OCI-LY3 (cell line): ENCODE data around the gene DDX60.

Experiments used
- H2AFZ ChIP-seq: fragments of 200-600, 300-600 bp; shearing (Covaris generic); 2 replicates; pipeline ENCODE4 v1.6.0; 2014; ENCODE audit warnings: antibody characterized with exemption, low read depth, low read length
- H3K27ac ChIP-seq: fragments of 200-600, 300-600 bp; sonication (generic); 2 replicates; pipeline ENCODE4 v1.5.1; 2014; ENCODE audit warnings: mild to moderate bottlenecking, low read length, moderate library complexity, mixed read lengths
- H3K27me3 ChIP-seq: fragments of 200-600, 300-600 bp; sonication (generic); 2 replicates; pipeline ENCODE4 v1.6.1; 2014; ENCODE audit warnings: low read depth, low read length, mixed read lengths
- H3K36me3 ChIP-seq: fragments of 200-600, 300-600 bp; sonication (generic); replicated peaks from 2 replicates; pipeline ENCODE3; 2014; ENCODE audit warnings: low read depth, low read length, mixed read lengths
- H3K4me1 ChIP-seq: fragments of 300-600, 200-600 bp; sonication (generic); 2 replicates; pipeline ENCODE4 v1.6.1; 2014; ENCODE audit warnings: low read length, mixed read lengths
- H3K4me2 ChIP-seq: fragments of 200-600, 300-600 bp; sonication (generic); 2 replicates; pipeline ENCODE4 v1.6.1; 2014; ENCODE audit warnings: low read length, mixed read lengths
- H3K4me3 ChIP-seq: fragments of 300-600, 200-600 bp; sonication (generic); 2 replicates; pipeline ENCODE4 v1.5.1; 2014; ENCODE audit warnings: antibody characterized with exemption, mild to moderate bottlenecking, low read length, moderate library complexity
- H3K79me2 ChIP-seq: fragments of 300-600, 200-600 bp; shearing (Covaris generic); 2 replicates; pipeline ENCODE4 v1.6.1; 2014; ENCODE audit warnings: mild to moderate bottlenecking, low read length, mixed read lengths
- H3K9ac ChIP-seq: fragments of 300-600, 200-600 bp; shearing (Covaris generic); 2 replicates; pipeline ENCODE4 v1.6.0; 2014; ENCODE audit warnings: mild to moderate bottlenecking, low read length, moderate library complexity
- H3K9me3 ChIP-seq: fragments of 200-600, 300-600 bp; shearing (Covaris generic); 2 replicates; pipeline ENCODE4 v1.6.1; 2014; ENCODE audit warnings: low read length, mixed read lengths; ENCODE audit not compliant: insufficient read depth
- H4K20me1 ChIP-seq: fragments of 200-600, 300-600 bp; sonication (generic); 2 replicates; pipeline ENCODE4 v1.6.1; 2016; ENCODE audit warnings: low read length, mixed read lengths; ENCODE audit not compliant: insufficient read depth
- EZH2phosphoT487 ChIP-seq: fragments of 200-600 bp; shearing (Covaris generic); IDR thresholded peaks from 2 replicates; pipeline ENCODE4 v1.6.1; 2018; ENCODE audit warnings: antibody characterized with exemption, mixed run types, low read depth
- TF ChIP-seq, protein P1 (sequence below): fragments of 200-600, 300-600 bp; sonication (generic); IDR thresholded peaks from 2 replicates; pipeline ENCODE4 v1.5.1; 2014; ENCODE audit warnings: antibody characterized with exemption, low read length, low read depth

The DDX60 gene

DNA sequence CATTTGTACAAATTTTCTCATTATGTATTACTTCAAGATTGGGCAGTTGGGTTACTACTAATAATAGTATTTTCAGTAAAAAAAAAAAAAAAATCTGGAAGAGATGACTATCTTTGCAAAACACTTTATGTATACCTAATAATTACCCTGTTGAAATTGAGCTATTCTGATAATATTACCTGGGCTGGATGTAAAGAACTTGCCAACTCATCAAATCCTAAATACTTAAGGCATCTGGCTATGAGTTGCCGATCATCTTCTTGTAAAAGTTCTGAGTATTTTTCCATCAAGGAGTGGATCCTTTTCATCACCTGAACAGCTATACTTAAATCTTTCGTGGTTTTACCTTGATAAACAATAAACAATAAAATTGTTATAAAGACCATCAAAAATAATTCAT is 42.7 kb downstream of the DDX60 start:
- H3K4me3 ChIP-seq, result no peak overlapping the region
- no peaks in the 10 kb centered on the region for H3K79me2 ChIP-seq
- H3K36me3 ChIP-seq, result no peaks in the 10 kb centered on the region
- TF ChIP-seq EZH2phosphoT487, result no peak
- TF ChIP-seq, protein P1, sequence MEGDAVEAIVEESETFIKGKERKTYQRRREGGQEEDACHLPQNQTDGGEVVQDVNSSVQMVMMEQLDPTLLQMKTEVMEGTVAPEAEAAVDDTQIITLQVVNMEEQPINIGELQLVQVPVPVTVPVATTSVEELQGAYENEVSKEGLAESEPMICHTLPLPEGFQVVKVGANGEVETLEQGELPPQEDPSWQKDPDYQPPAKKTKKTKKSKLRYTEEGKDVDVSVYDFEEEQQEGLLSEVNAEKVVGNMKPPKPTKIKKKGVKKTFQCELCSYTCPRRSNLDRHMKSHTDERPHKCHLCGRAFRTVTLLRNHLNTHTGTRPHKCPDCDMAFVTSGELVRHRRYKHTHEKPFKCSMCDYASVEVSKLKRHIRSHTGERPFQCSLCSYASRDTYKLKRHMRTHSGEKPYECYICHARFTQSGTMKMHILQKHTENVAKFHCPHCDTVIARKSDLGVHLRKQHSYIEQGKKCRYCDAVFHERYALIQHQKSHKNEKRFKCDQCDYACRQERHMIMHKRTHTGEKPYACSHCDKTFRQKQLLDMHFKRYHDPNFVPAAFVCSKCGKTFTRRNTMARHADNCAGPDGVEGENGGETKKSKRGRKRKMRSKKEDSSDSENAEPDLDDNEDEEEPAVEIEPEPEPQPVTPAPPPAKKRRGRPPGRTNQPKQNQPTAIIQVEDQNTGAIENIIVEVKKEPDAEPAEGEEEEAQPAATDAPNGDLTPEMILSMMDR, result no peak
- H2AFZ ChIP-seq, result no peak overlapping the region
- H3K27ac ChIP-seq, result no peak overlapping the region
- peaks cover 7% of the 10 kb centered on the region for H3K4me1 ChIP-seq
- H4K20me1 ChIP-seq, result no peaks in the 10 kb centered on the region
- no peak overlapping the region for H3K9ac ChIP-seq
- H3K9me3 ChIP-seq, result no peaks in the 10 kb centered on the region
- H3K4me2 ChIP-seq, result no peak overlapping the region
- no peaks in the 10 kb centered on the region for H3K27me3 ChIP-seq

- H3K9me3 ChIP-seq, result no peaks in the 10 kb centered on the region
- TF ChIP-seq, protein P1, result no peak
- TF ChIP-seq EZH2phosphoT487, result no peak
- no peak overlapping the region for H3K27ac ChIP-seq
These were observed 43.7 kb downstream of the DDX60 start for GRCh38 chr4:168274871-168275270.

DNA sequence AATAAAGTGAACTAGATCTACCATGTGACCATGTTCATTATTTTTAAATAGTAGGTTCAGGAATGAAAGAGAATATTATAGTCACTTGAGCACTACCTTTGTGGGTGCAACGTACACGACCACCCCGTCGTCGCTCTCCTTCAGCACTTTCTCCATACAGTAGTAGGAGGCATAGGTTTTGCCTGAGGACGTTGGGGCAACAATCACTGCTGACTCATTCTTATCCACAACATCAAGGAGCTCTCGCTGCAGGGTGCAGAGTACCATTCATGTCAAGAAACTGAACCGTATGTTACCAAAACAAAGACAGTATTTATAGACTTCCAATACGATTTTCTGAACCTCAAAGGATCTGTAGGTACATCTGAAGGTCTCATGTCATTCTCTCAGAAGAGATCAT is 44.7 kb downstream of the DDX60 start:
- Histone ChIP-seq H3K4me1 (no peaks in the 10 kb centered on the region), H3K4me3 (no peak overlapping the region), H3K9me3 (no peaks in the 10 kb centered on the region), H3K27me3 (no peaks in the 10 kb centered on the region), H3K79me2 (no peaks in the 10 kb centered on the region), H3K4me2 (no peak overlapping the region), H4K20me1 (no peaks in the 10 kb centered on the region), H3K27ac (no peak overlapping the region), H3K9ac (no peak overlapping the region), H3K36me3 (no peaks in the 10 kb centered on the region), H2AFZ (no peak overlapping the region)
- no peak for TF ChIP-seq EZH2phosphoT487
- TF ChIP-seq, protein P1, result no peak

More at GRCh38 chr4:168274871-168275270, 43.7 kb downstream of the DDX60 start:
- no peak overlapping the region for H3K4me3 ChIP-seq
- H3K79me2 ChIP-seq, result no peaks in the 10 kb centered on the region
- H3K27me3 ChIP-seq, result no peaks in the 10 kb centered on the region
- peaks cover 7% of the 10 kb centered on the region for H3K4me1 ChIP-seq
- no peak overlapping the region for H2AFZ ChIP-seq
- H3K9ac ChIP-seq, result no peak overlapping the region
- H3K4me2 ChIP-seq, result no peak overlapping the region
- H3K36me3 ChIP-seq, result no peaks in the 10 kb centered on the region
- H4K20me1 ChIP-seq, result no peaks in the 10 kb centered on the region

GRCh38 chr4:168272488-168272887 is 46.1 kb downstream of the DDX60 start:
- Histone ChIP-seq H3K4me3 (no peak overlapping the region), H2AFZ (no peak overlapping the region), H3K9ac (no peak overlapping the region), H3K27ac (no peak overlapping the region), H3K27me3 (no peaks in the 10 kb centered on the region), H3K4me1 (no peaks in the 10 kb centered on the region), H3K79me2 (no peaks in the 10 kb centered on the region), H3K4me2 (no peak overlapping the region), H3K9me3 (no peaks in the 10 kb centered on the region), H3K36me3 (no peaks in the 10 kb centered on the region), H4K20me1 (no peaks in the 10 kb centered on the region)
- TF ChIP-seq EZH2phosphoT487, result no peak
- TF ChIP-seq, protein P1, result no peak
